AG04450 (cell line): ENCODE measurements around the gene CACNA1D. TPM values are rescaled to one million over a fixed set of nuclear protein-coding genes. Genes with fewer than 3 reads are reported as not detected.
A peak's percentile ranks its signal among the peaks of the same experiment; 100 is the strongest.

ENCODE experiments used
- CTCF ChIA-PET: fragments of 300-600, 350-600 bp; formaldehyde crosslinking; extraction: SDS; loops from one replicate; lab custom pipeline; 2022; ENCODE audit warnings: antibody characterized with exemption, inconsistent platforms; lab: Charles Lee
- POLR2A ChIA-PET: fragments of 350-600 bp; formaldehyde crosslinking; extraction: SDS; loops from one replicate; lab custom pipeline; 2021; ENCODE audit warnings: antibody characterized with exemption, inconsistent platforms; lab: Yijun Ruan, JAX
- DNase-seq: peaks from one replicate; pipeline ENCODE4 v3.0.0-alpha.2; 2011; ENCODE audit warnings: low read depth, low spot score
- H3K27ac ChIP-seq: one replicate; pipeline ENCODE4 v1.5.1; 2012; ENCODE audit warnings: low read depth, low read length, control low read depth
- H3K27me3 ChIP-seq: one replicate; pipeline ENCODE4 v1.6.0; 2012; ENCODE audit warnings: low read length; ENCODE audit not compliant: control insufficient read depth, insufficient read depth
- H3K4me3 ChIP-seq: 2 replicates; pipeline ENCODE4 v1.5.1; 2011; ENCODE audit warnings: mild to moderate bottlenecking, low read depth, low read length, control low read depth
- H3K9me3 ChIP-seq: 2 replicates; pipeline ENCODE4 v1.5.1; 2012; ENCODE audit warnings: low read length; ENCODE audit not compliant: control insufficient read depth, insufficient read depth
- polyA plus RNA-seq: library from polyadenylated mRNA; depleted of rRNA; stranded (reverse); fragments of >200 nt; gene quantifications from 2 replicates; pipeline ENCODE4 v1.2.3, GENCODE V29; 2011
- TF ChIP-seq, protein P1 (sequence below): IDR thresholded peaks from 2 replicates; pipeline ENCODE4 v1.5.1; 2011; ENCODE audit warnings: low read depth, low read length, control low read depth, inconsistent platforms

Gene CACNA1D
- polyA plus RNA-seq, 1 experiment, result 0.07 TPM

DNA sequence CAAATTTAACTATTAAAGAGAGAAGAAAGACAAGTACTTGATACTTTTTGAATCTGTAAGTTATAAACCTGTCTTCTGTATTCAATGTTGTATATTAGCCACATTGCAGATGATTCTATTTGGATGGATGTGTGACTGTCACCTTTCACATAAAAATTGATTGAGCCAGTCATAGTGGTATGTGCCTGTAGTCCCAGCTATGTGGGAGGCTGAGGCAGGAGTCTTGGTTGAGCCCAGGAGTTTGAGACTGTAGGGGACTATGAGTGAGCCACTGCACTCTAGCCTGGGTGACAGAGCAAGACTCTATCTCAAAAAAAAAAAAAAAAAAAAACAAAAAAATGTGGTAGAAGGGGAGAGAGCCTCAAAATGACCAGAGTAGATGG lies 12.3 kb downstream of the CACNA1D start:
- no peak overlapping the region for H3K4me3 ChIP-seq
- POLR2A ChIA-PET, result no interaction called here
- CTCF ChIA-PET, result interaction anchor here (0.6 kb wide), 1 partner anchor 184 kb away, joined by 4 read pairs; no protein-coding TSS in a partner anchor

DNA sequence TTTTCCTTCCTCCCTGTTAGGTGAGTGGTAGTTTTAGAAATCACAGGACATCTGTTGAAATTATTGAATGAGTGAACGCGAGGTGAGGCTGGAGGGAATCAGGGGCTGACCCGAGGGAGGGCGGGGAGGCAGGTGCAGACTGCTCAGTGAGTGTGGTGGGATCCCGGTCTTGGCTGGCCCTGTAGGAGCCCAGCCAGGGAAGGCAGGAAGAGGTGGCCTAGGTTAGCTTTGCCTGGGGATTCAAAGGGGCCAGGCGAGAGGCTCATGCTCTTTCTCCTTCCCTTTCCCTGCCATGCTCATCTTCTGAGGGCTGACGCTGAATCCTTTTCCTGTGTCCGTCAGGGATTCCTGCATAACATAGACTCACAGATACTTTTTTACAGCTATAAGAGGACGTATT lies 15.1 kb downstream of the CACNA1D start:
- TF ChIP-seq, protein P1, sequence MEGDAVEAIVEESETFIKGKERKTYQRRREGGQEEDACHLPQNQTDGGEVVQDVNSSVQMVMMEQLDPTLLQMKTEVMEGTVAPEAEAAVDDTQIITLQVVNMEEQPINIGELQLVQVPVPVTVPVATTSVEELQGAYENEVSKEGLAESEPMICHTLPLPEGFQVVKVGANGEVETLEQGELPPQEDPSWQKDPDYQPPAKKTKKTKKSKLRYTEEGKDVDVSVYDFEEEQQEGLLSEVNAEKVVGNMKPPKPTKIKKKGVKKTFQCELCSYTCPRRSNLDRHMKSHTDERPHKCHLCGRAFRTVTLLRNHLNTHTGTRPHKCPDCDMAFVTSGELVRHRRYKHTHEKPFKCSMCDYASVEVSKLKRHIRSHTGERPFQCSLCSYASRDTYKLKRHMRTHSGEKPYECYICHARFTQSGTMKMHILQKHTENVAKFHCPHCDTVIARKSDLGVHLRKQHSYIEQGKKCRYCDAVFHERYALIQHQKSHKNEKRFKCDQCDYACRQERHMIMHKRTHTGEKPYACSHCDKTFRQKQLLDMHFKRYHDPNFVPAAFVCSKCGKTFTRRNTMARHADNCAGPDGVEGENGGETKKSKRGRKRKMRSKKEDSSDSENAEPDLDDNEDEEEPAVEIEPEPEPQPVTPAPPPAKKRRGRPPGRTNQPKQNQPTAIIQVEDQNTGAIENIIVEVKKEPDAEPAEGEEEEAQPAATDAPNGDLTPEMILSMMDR, result no peak
- H3K27ac ChIP-seq, result no peak overlapping the region
- H3K9me3 ChIP-seq, result no peaks in the 10 kb centered on the region
- POLR2A ChIA-PET, result no interaction called here
- CTCF ChIA-PET, result no interaction called here
- no peak overlapping the region for H3K4me3 ChIP-seq
- peaks cover 8% of the 10 kb centered on the region for H3K27me3 ChIP-seq
- no peak for DNase-seq

More for the DNA sequence above, 12.3 kb downstream of the CACNA1D start:
- no peak for DNase-seq
- Histone ChIP-seq H3K9me3 (no peaks in the 10 kb centered on the region), H3K27me3 (peaks cover 8% of the 10 kb centered on the region), H3K27ac (no peak overlapping the region)
- TF ChIP-seq, protein P1, result no peak

DNA sequence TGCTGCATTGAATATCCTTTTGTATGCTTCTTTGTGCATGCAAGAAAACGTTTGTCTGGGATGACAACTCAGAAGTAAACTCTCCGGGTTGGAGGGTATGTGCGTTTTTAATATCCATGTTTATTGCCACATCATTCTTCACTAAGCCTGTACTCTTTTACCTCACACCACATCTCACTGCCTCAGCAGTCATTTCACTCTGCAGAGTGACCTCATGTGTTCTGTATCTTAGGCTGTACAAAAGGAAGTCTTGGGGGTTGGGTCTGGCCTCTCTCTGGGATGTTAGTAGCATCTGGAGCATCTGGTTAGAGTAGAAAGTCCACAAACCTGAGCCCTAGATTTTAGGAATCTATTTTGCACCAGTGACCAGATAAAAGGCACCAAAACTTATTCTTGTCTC lies 16.1 kb downstream of the CACNA1D start:
- H3K27ac ChIP-seq, result no peak overlapping the region
- DNase-seq, result no peak
- no peak overlapping the region for H3K4me3 ChIP-seq
- ChIA-PET CTCF (no interaction called here), POLR2A (no interaction called here)
- no peaks in the 10 kb centered on the region for H3K9me3 ChIP-seq
- H3K27me3 ChIP-seq, result peaks cover 8% of the 10 kb centered on the region
- TF ChIP-seq, protein P1, result no peak

DNA sequence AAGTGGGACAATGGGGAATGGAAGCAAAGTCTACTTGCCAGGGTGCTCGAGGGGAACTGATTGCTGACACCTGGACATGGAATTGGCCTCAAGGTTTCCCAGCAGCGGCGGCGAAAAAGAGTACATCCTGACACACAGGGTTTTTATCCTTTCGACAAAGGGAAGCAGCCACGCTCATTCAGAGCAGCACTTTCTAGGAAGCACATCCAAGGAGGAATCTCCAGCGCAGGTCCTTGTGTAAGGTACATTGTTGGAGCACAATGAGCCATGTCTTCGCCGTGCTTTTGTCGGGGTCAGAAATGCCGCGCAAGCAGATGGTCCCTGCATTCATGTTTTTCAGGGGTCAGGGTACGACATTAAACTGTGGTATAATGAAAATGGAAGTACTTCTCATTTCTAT lies 16.8 kb downstream of the CACNA1D start:
- POLR2A ChIA-PET, result no interaction called here
- TF ChIP-seq, protein P1, result no peak
- no peak overlapping the region for H3K27ac ChIP-seq

GRCh38 chr3:53513556-53514190 lies 19.3 kb downstream of the CACNA1D start:
- Histone ChIP-seq H3K9me3 (no peaks in the 10 kb centered on the region), H3K27me3 (peaks cover 2% of the 10 kb centered on the region), H3K27ac (no peak overlapping the region), H3K4me3 (no peak overlapping the region)
- CTCF ChIA-PET, result no interaction called here
- TF ChIP-seq, protein P1, result 0 out of 2 replicates have a peak, but pooled peaks have one; percentile 17
- no peak for DNase-seq
- POLR2A ChIA-PET, result no interaction called here

More for the DNA sequence above, 16.8 kb downstream of the CACNA1D start:
- Histone ChIP-seq H3K4me3 (no peak overlapping the region), H3K9me3 (no peaks in the 10 kb centered on the region), H3K27me3 (peaks cover 4% of the 10 kb centered on the region)
- no peak for DNase-seq
- CTCF ChIA-PET, result no interaction called here
